GM12878 (cell line): ENCODE measurements around the gene BRCA1. TPM values are rescaled to one million over a fixed set of nuclear protein-coding genes. Genes with fewer than 3 reads are reported as not detected.

Experiments
- ATAC-seq: fragments of 200-7000 bp; cut with Tn5 transposase; 3 replicates; pipeline ENCODE4 v1.9.1; 2020; ENCODE audit warnings: mild to moderate bottlenecking, moderate library complexity
- BruUV-seq: library from RNA; stranded (reverse); fragments of 400-500 nt; replicated peaks from 2 replicates; lab custom pipeline; 2021; lab: Mats Ljungman, UMichigan
- CTCF ChIA-PET: fragments of 300-600 bp; sonication (Branson Sonifier 250); formaldehyde crosslinking; extraction: SDS; loops from one replicate; lab custom pipeline; 2021; ENCODE audit warnings: inconsistent platforms; lab: Yijun Ruan, JAX
- POLR2A ChIA-PET: fragments of 350-600 bp; formaldehyde crosslinking; extraction: SDS; loops from one replicate; lab custom pipeline; 2021; ENCODE audit warnings: inconsistent platforms; lab: Charles Lee
- RAD21 ChIA-PET: fragments of 300-600 bp; sonication (Branson Sonifier 250); formaldehyde crosslinking; loops from one replicate; lab custom pipeline; 2023; ENCODE audit warnings: antibody characterized with exemption; ENCODE audit not compliant: unreplicated experiment; lab: Charles Lee
- SMC1A ChIA-PET: fragments of 300-600 bp; sonication (Branson Sonifier 250); formaldehyde crosslinking; loops from one replicate; lab custom pipeline; 2023; ENCODE audit not compliant: unreplicated experiment, uncharacterized antibody; lab: Charles Lee
- DNase-seq: peaks from one replicate; pipeline ENCODE4 v3.0.0-alpha.2; 2011; ENCODE audit warnings: low read depth, low spot score
- FAIRE-seq: peaks from 3 replicates; lab custom pipeline; 2011; peaks lifted over from hg19 to GRCh38; lab: Jason Lieb, UNC
- H2AFZ ChIP-seq: 2 replicates; pipeline ENCODE4 v1.6.0; 2011; ENCODE audit warnings: low read depth, low read length, control low read depth; ENCODE audit not compliant: control insufficient read depth
- H3K27ac ChIP-seq: 2 replicates; pipeline ENCODE4 v1.5.1; 2011; ENCODE audit warnings: control low read depth; ENCODE audit not compliant: control insufficient read depth, insufficient read depth
- H3K27me3 ChIP-seq, 2 experiments: replicated peaks in 1 of 2; 2 replicates each; pipeline versions ENCODE4 v1.6.0 to v1.6.1; 2011; ENCODE audit warnings: low read length in 1 of 2; ENCODE audit not compliant: control insufficient read depth in 2 of 2, insufficient read depth in 2 of 2
- H3K36me3 ChIP-seq, 2 experiments: 2 replicates each; pipeline ENCODE4 v1.5.1; 2011; ENCODE audit warnings: low read length in 1 of 2; ENCODE audit not compliant: control insufficient read depth in 2 of 2, insufficient read depth in 2 of 2
- H3K4me1 ChIP-seq: 2 replicates; pipeline ENCODE4 v1.6.1; 2011; ENCODE audit warnings: mild to moderate bottlenecking, low read length, moderate library complexity, mixed read lengths; ENCODE audit not compliant: control insufficient read depth, insufficient read depth
- H3K4me2 ChIP-seq: 2 replicates; pipeline ENCODE4 v1.6.0; 2011; ENCODE audit warnings: control low read depth; ENCODE audit not compliant: control insufficient read depth, insufficient read depth
- H3K4me3 ChIP-seq: fragments of 200-600 bp; sonication (generic); 2 replicates; pipeline ENCODE4 v1.5.1; 2016
- H3K79me2 ChIP-seq: 2 replicates; pipeline ENCODE4 v1.6.0; 2011; ENCODE audit warnings: low read length; ENCODE audit not compliant: control insufficient read depth, insufficient read depth
- H3K9ac ChIP-seq: 2 replicates; pipeline ENCODE4 v1.8.0; 2011; ENCODE audit warnings: low read length, control low read depth, mixed read lengths; ENCODE audit not compliant: control insufficient read depth, insufficient read depth
- H3K9me3 ChIP-seq: replicated peaks from 3 replicates; pipeline ENCODE4 v1.5.1; 2011; ENCODE audit warnings: mild to moderate bottlenecking, low read length; ENCODE audit not compliant: control insufficient read depth, insufficient read depth
- H4K20me1 ChIP-seq: 2 replicates; pipeline ENCODE4 v1.6.0; 2011; ENCODE audit not compliant: control insufficient read depth, insufficient read depth
- ASH2L ChIP-seq: fragments of 300-600, 200-600 bp; sonication (generic); IDR thresholded peaks from 2 replicates; pipeline ENCODE4 v1.6.1; 2017; ENCODE audit warnings: low read depth, mild to moderate bottlenecking, borderline replicate concordance
- BCL11A ChIP-seq: IDR thresholded peaks from 2 replicates; pipeline ENCODE4 v1.6.1; 2011; ENCODE audit warnings: low read depth, low read length
- BMI1 ChIP-seq: fragments of 450-650 bp; IDR thresholded peaks from 2 replicates; pipeline ENCODE4 v1.6.1; 2016; ENCODE audit warnings: mild to moderate bottlenecking, moderate library complexity, borderline replicate concordance
- CBFB ChIP-seq: IDR thresholded peaks from 2 replicates; pipeline ENCODE4 v1.6.1; 2016; ENCODE audit warnings: antibody characterized with exemption, low read depth
- CEBPZ ChIP-seq: fragments of 150-350 bp; IDR thresholded peaks from 2 replicates; pipeline ENCODE4 v1.6.1; 2016; ENCODE audit warnings: low read depth, low read length
- MEF2B ChIP-seq: fragments of 450-650 bp; IDR thresholded peaks from 2 replicates; pipeline ENCODE4 v1.6.1; 2018; ENCODE audit warnings: mild to moderate bottlenecking, moderate library complexity; ENCODE audit not compliant: partially characterized antibody, poor library complexity, severe bottlenecking
- NKRF ChIP-seq: fragments of 450-650 bp; conservative IDR thresholded peaks from 2 replicates; pipeline ENCODE4 v1.6.1; 2017; ENCODE audit warnings: mild to moderate bottlenecking, moderate library complexity
- NRF1 ChIP-seq: conservative IDR thresholded peaks from 2 replicates; pipeline ENCODE4 v1.6.1; 2011; ENCODE audit warnings: mild to moderate bottlenecking, low read depth, low read length, improper control_type of control experiment
- PAX8 ChIP-seq: fragments of 450-650 bp; IDR thresholded peaks from 2 replicates; pipeline ENCODE4 v1.6.1; 2017; ENCODE audit warnings: mild to moderate bottlenecking, moderate library complexity
- RAD21 ChIP-seq: IDR thresholded peaks from 2 replicates; pipeline ENCODE4 v1.6.1; 2011; ENCODE audit warnings: mild to moderate bottlenecking, low read depth, low read length, moderate library complexity; ENCODE audit not compliant: insufficient read depth
- SREBF1 ChIP-seq: IDR thresholded peaks from 2 replicates; pipeline ENCODE4 v1.6.1; 2012; ENCODE audit warnings: mild to moderate bottlenecking, low read length
- ZNF217 ChIP-seq: fragments of 450-650 bp; IDR thresholded peaks from 2 replicates; pipeline ENCODE4 v1.6.1; 2017; ENCODE audit warnings: antibody characterized with exemption, mild to moderate bottlenecking
- WGBS: methylation state at CpG from one replicate; pipeline ENCODE4 v1.1.6; 2016; ENCODE audit warnings: low lambda C conversion rate; ENCODE audit not compliant: insufficient replicate concordance, insufficient coverage; ENCODE audit errors: missing lambda C conversion rate; 5-methylcytosine and 5-hydroxymethylcytosine counted together
- in situ Hi-C: fragments of 300-500 bp; cut with MboI; formaldehyde crosslinking; loops from 9 replicates; pipeline ENCODE4 v1.14.3; 2018; ENCODE audit warnings: mixed read lengths
- intact Hi-C: fragments of 100-400 bp; cut with micrococcal nuclease; formaldehyde crosslinking; loops from one replicate; pipeline ENCODE4 v1.14.2; 2022; ENCODE audit not compliant: unreplicated experiment
- polyA plus RNA-seq, 11 experiments: library from polyadenylated mRNA; depleted of rRNA in 4 of 11; unstranded in 6 of 11; stranded (reverse) in 5 of 11; fragments of >200 nt; fragmentation: Nextera tagmentation in 4 of 11; fragmentation: Illumina TruSeq in 1 of 11; extraction: Ambion mirVana in 4 of 11; extraction: Trizol in 1 of 11; gene quantifications; 1 replicate in 1 of 11; 2 replicates in 10 of 11; pipeline versions ENCODE4 v1.2.1 to v1.2.3, GENCODE V29; 2011 to 2016; ENCODE audit warnings: inconsistent platforms in 2 of 11, missing spikeins in 2 of 11, low read depth in 1 of 11
- total RNA-seq, 4 experiments: library from RNA; depleted of rRNA in 3 of 4; stranded (reverse); fragments of >200 nt in 3 of 4; fragmentation: Illumina TruSeq in 1 of 4; extraction: Trizol in 1 of 4; gene quantifications; 2 replicates each; pipeline versions ENCODE4 v1.2.1 to v1.2.3, GENCODE V29; 2013 to 2021

Gene BRCA1
- total and polyA plus RNA-seq, 10 of the 15 experiments (the other 5 are each of a cell fraction or from before 2014, with no cell fraction given): 16.8 to 71.2 (median 44.2) TPM

GRCh38 chr17:43034894-43035293 is 90.3 kb downstream of the BRCA1 start:
- intact Hi-C loops (no loop called here), in situ Hi-C loops (no loop called here)
- POLR2A ChIA-PET: no interaction called here
- DNase-seq (no peak), FAIRE-seq (no peak), ATAC-seq (no peak)
- Histone ChIP-seq H3K9ac (no peak overlapping the region), H3K79me2 (no peaks in the 10 kb centered on the region), H2AFZ (no peak overlapping the region), H4K20me1 (no peaks in the 10 kb centered on the region), H3K4me1 (no peaks in the 10 kb centered on the region), H3K27ac (no peak overlapping the region), H3K4me2 (no peak overlapping the region), H3K4me3 (no peak overlapping the region), H3K27me3 (no peaks in the 10 kb centered on the region), H3K9me3 (no peaks in the 10 kb centered on the region), H3K36me3 (no peaks in the 10 kb centered on the region)
- RAD21 ChIA-PET: no interaction called here
- CTCF ChIA-PET: no interaction called here
- no peak for TF ChIP-seq NRF1
- TF ChIP-seq BMI1: no peak
- no peak for TF ChIP-seq RAD21
- no peak for TF ChIP-seq CBFB
- TF ChIP-seq ASH2L: no peak
- TF ChIP-seq CEBPZ: no peak
- no peak for TF ChIP-seq NKRF
- no peak for TF ChIP-seq BCL11A
- TF ChIP-seq ZNF217: no peak
- no peak for TF ChIP-seq PAX8
- no peak for TF ChIP-seq MEF2B
- no peak for TF ChIP-seq SREBF1
- BruUV-seq: no TSS peak
- 93% methylated on average over 3 of the region's 3 CpGs for WGBS
- SMC1A ChIA-PET: no interaction called here
